ENCODE measurements around the gene CRMP1.

- TF ChIP-seq CTCF (IDR thresholded peaks at IDR 0.05): no peak
- no peak for TF ChIP-seq POLR2A (IDR thresholded peaks at IDR 0.05)
- TF ChIP-seq POLR2AphosphoS5 (IDR thresholded peaks at IDR 0.05): no peak
- no peak for TF ChIP-seq EP300 (IDR thresholded peaks at IDR 0.05)
These were observed 12.8 kb upstream of the CRMP1 start for GRCh38 chr4:5905714-5906113.

All from stomach (tissue), 4 donors.